HCT116 (cell line): Measurements from ENCODE around the gene HIPK2. TPM values are rescaled to one million over a fixed set of nuclear protein-coding genes. Genes with fewer than 3 reads are reported as not detected.

Experiments
- ATAC-seq: fragments of 200-7000 bp; cut with Tn5 transposase; 2 replicates; pipeline ENCODE4 v1.9.1; 2020; ENCODE audit warnings: mild to moderate bottlenecking, moderate library complexity
- BruUV-seq: library from RNA; stranded (reverse); fragments of 400-500 nt; replicated peaks from 2 replicates; lab custom pipeline; 2021; lab: Mats Ljungman, UMichigan
- CTCF ChIA-PET: fragments of 300-600 bp; sonication (Branson Sonifier 250); formaldehyde crosslinking; loops from one replicate; lab custom pipeline; 2021; ENCODE audit warnings: antibody characterized with exemption; lab: Charles Lee
- POLR2A ChIA-PET: fragments of 300-600, 350-600 bp; sonication (Branson Sonifier 250); formaldehyde crosslinking; loops from one replicate; lab custom pipeline; 2021; ENCODE audit warnings: antibody characterized with exemption; lab: Charles Lee
- RAD21 ChIA-PET, 2 experiments: fragments of 300-600 bp; sonication (Branson Sonifier 250); formaldehyde crosslinking; loops; one replicate each; lab custom pipeline; 2023; ENCODE audit warnings: low total read pairs in 2 of 2; ENCODE audit not compliant: uncharacterized antibody in 2 of 2, unreplicated experiment in 2 of 2, low non-redundant PET in 1 of 2; lab: Charles Lee
- DNase-seq: peaks from one replicate; pipeline ENCODE4 v3.0.0-alpha.2; 2010; ENCODE audit warnings: low read depth, low spot score
- H2AFZ ChIP-seq: fragments of 200-600 bp; shearing (Covaris generic), sonication (generic); 2 replicates; pipeline ENCODE4 v1.6.1; 2017; ENCODE audit warnings: low read depth, mixed run types, mixed read lengths, antibody characterized with exemption, low read length; ENCODE audit not compliant: poor library complexity, severe bottlenecking
- H3K27ac ChIP-seq: 2 replicates; pipeline ENCODE4 v1.5.1; 2012; ENCODE audit warnings: low read depth, low read length
- H3K27me3 ChIP-seq: fragments of 200-600 bp; sonication (generic); 2 replicates; pipeline ENCODE4 v1.6.1; 2016; ENCODE audit warnings: mixed run types, low read length, mixed read lengths; ENCODE audit not compliant: insufficient read depth
- H3K36me3 ChIP-seq, 2 experiments: fragments of 200-500 bp in 1 of 2; fragments of 200-600 bp in 1 of 2; sonication (Bioruptor generic) in 1 of 2; sonication (generic) in 1 of 2; 2 replicates each; pipeline versions ENCODE4 v1.5.1 to v1.6.1; 2014 to 2016; ENCODE audit warnings: low read length in 2 of 2, inconsistent platforms in 1 of 2, mixed read lengths in 1 of 2, mixed run types in 1 of 2; ENCODE audit not compliant: insufficient read depth in 2 of 2, control insufficient read depth in 1 of 2
- H3K4me1 ChIP-seq, 2 experiments: fragments of 200-600 bp in 1 of 2; sonication (generic) in 1 of 2; 2 replicates each; pipeline versions ENCODE4 v1.5.1 to v1.6.1; 2012 to 2017; ENCODE audit warnings: low read length in 2 of 2, inconsistent platforms in 1 of 2, mild to moderate bottlenecking in 1 of 2, mixed read lengths in 1 of 2, mixed run types in 1 of 2, moderate library complexity in 1 of 2; ENCODE audit not compliant: insufficient read depth in 2 of 2, control insufficient read depth in 1 of 2
- H3K4me2 ChIP-seq: fragments of 200-600 bp; sonication (generic); 2 replicates; pipeline ENCODE4 v1.6.1; 2017; ENCODE audit warnings: mixed run types, low read length, mixed read lengths
- H3K4me3 ChIP-seq, 2 experiments: fragments of 200-600 bp in 1 of 2; sonication (generic) in 1 of 2; replicated peaks in 1 of 2; 2 replicates each; pipeline ENCODE4 v1.5.1; 2011 to 2016; ENCODE audit warnings: low read length in 2 of 2, control low read depth in 1 of 2, low read depth in 1 of 2, mild to moderate bottlenecking in 1 of 2, mixed read lengths in 1 of 2, mixed run types in 1 of 2
- H3K79me2 ChIP-seq: fragments of 200-600 bp; sonication (generic); 2 replicates; pipeline ENCODE4 v1.6.1; 2017; ENCODE audit warnings: mild to moderate bottlenecking, mixed run types, low read length, moderate library complexity, mixed read lengths; ENCODE audit not compliant: insufficient read depth
- H3K9ac ChIP-seq: fragments of 200-600 bp; sonication (generic); 2 replicates; pipeline ENCODE4 v1.6.1; 2016; ENCODE audit warnings: low read length, mixed read lengths
- H3K9me2 ChIP-seq: fragments of 200-600 bp; sonication (generic), shearing (Covaris generic); 2 replicates; pipeline ENCODE4 v1.6.1; 2017; ENCODE audit warnings: mixed run types, mild to moderate bottlenecking, moderate library complexity; ENCODE audit not compliant: insufficient read depth
- H3K9me3 ChIP-seq, 2 experiments: fragments of 200-500 bp in 1 of 2; fragments of 200-600 bp in 1 of 2; sonication (Bioruptor generic) in 1 of 2; sonication (generic) in 1 of 2; 2 replicates each; pipeline ENCODE4 v1.6.1; 2014 to 2017; ENCODE audit warnings: low read length in 2 of 2, mixed read lengths in 2 of 2, inconsistent platforms in 1 of 2, low read depth in 1 of 2, mild to moderate bottlenecking in 1 of 2, mixed run types in 1 of 2, moderate library complexity in 1 of 2; ENCODE audit not compliant: control insufficient read depth in 1 of 2, insufficient read depth in 1 of 2
- H4K20me1 ChIP-seq: fragments of 200-600 bp; sonication (generic), shearing (Covaris generic); 2 replicates; pipeline ENCODE4 v1.6.1; 2017; ENCODE audit warnings: mixed run types, mild to moderate bottlenecking, moderate library complexity; ENCODE audit not compliant: insufficient read depth
- CBX3 ChIP-seq: IDR thresholded peaks from 2 replicates; pipeline ENCODE4 v1.6.1; 2012; ENCODE audit warnings: low read depth
- EGR1 ChIP-seq: IDR thresholded peaks from 2 replicates; pipeline ENCODE4 v1.6.1; 2012; ENCODE audit warnings: low read depth
- ELF1 ChIP-seq: IDR thresholded peaks from 2 replicates; pipeline ENCODE4 v1.6.1; 2012; ENCODE audit warnings: low read depth, borderline replicate concordance
- EZH2 ChIP-seq: fragments of 200-600 bp; sonication (generic); IDR thresholded peaks from 2 replicates; pipeline ENCODE4 v1.6.1; 2017; ENCODE audit warnings: antibody characterized with exemption, mixed run types
- EZH2phosphoT487 ChIP-seq: fragments of 200-600 bp; IDR thresholded peaks from 2 replicates; pipeline ENCODE4 v1.6.1; 2018; ENCODE audit warnings: antibody characterized with exemption, borderline replicate concordance
- FOSL1 ChIP-seq: IDR thresholded peaks from 2 replicates; pipeline ENCODE4 v1.6.1; 2012; ENCODE audit warnings: low read depth
- JUND ChIP-seq: IDR thresholded peaks from 2 replicates; pipeline ENCODE4 v1.6.1; 2012
- POLR2A ChIP-seq: IDR thresholded peaks from 2 replicates; pipeline ENCODE4 v1.7.0; 2011; ENCODE audit warnings: borderline replicate concordance; ENCODE audit not compliant: insufficient read depth, insufficient read length; ENCODE audit errors: extremely low read depth
- POLR2AphosphoS5 ChIP-seq: IDR thresholded peaks from 2 replicates; pipeline ENCODE4 v1.6.1; 2011; ENCODE audit warnings: mild to moderate bottlenecking, low read depth, low read length, moderate library complexity
- SRF ChIP-seq: IDR thresholded peaks from 2 replicates; pipeline ENCODE4 v1.6.1; 2012; ENCODE audit warnings: low read depth
- TCF7L2 ChIP-seq: IDR thresholded peaks from 2 replicates; pipeline ENCODE4 v1.7.0; 2011; ENCODE audit warnings: borderline replicate concordance, inconsistent platforms; ENCODE audit not compliant: insufficient read depth, insufficient read length; ENCODE audit errors: extremely low read depth
- ZFX ChIP-seq: fragments of 450-650 bp; IDR thresholded peaks from 2 replicates; pipeline ENCODE4 v1.6.1; 2017
- ZNF274 ChIP-seq: fragments of 200-500 bp; sonication (Bioruptor generic); IDR thresholded peaks from 2 replicates; pipeline ENCODE4 v1.6.1; 2014; ENCODE audit warnings: mild to moderate bottlenecking, low read depth, low read length, inconsistent platforms
- intact Hi-C: fragments of 100-400 bp; cut with micrococcal nuclease; formaldehyde crosslinking; loops from 2 replicates; pipeline ENCODE4 v1.10.0; 2022
- total RNA-seq: library from RNA; stranded (reverse); gene quantifications from one replicate; pipeline ENCODE4 v1.2.1, GENCODE V29; 2021; ENCODE audit not compliant: unreplicated experiment
- TF ChIP-seq, protein P1 (sequence below): IDR thresholded peaks from 2 replicates; pipeline ENCODE4 v1.6.1; 2012
- TF ChIP-seq, protein P2 (sequence below): IDR thresholded peaks from 2 replicates; pipeline ENCODE4 v1.6.1; 2012

Gene HIPK2
- total RNA-seq, 1 experiment from 2014 or later = 49.5 TPM

DNA sequence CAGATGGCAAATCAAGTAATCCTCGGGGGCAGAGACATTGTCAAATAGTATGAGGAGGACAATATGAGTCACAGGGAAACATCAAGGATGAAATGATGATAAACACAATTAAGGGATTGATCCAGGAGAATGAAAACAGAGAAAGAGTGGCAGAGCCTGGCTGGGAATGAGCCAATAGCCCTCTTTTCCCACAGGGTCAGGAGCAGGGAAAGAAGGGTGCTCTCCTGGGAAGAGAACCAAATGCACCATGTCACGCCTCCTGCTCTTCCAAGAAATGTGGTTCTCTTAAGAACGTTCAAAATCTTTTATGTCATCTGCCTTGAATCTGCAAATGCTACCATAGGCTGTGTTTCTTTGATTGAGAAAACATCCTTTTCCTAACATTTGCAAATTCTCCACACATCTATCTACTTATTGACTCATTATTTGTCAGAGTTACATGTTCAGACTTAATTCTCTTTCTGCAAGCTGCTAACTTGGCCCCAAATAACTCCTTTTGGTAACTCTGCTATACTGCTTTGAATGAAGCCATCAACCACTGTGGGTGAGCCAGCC, 50.6 kb downstream of the HIPK2 start:
- POLR2A ChIA-PET = interaction anchor here (0.7 kb wide), 1 partner anchor 10 kb away, joined by 3 read pairs; no protein-coding TSS in a partner anchor
- Histone ChIP-seq H3K27ac (no peak overlapping the region), H3K9ac (no peak overlapping the region), H3K36me3 (no peaks in the 10 kb centered on the region), H3K9me2 (no peaks in the 10 kb centered on the region), H3K4me3 (no peak overlapping the region), H3K27me3 (no peaks in the 10 kb centered on the region), H2AFZ (no peak overlapping the region), H4K20me1 (peaks cover 4% of the 10 kb centered on the region; the same call in 1 of the 2 replicates), H3K9me3 (no peaks in the 10 kb centered on the region), H3K4me1 (peaks cover 38% of the 10 kb centered on the region in 2 experiments), H3K4me2 (peak overlapping the region; percentile 6), H3K79me2 (peaks cover 58% of the 10 kb centered on the region)
- DNase-seq (no peak), ATAC-seq (peak; percentile 36; the same call in 1 of the 2 replicates)
- RAD21 ChIA-PET = no interaction called here
- CTCF ChIA-PET = no interaction called here
- BruUV-seq = no TSS peak
- intact Hi-C loops = no loop called here
- TF ChIP-seq JUND (0 out of 2 replicates have a peak, but pooled peaks have one; percentile 26), ZNF274 (no peak), FOSL1 (peak; percentile 12; the same call in 1 of the 2 replicates)

DNA sequence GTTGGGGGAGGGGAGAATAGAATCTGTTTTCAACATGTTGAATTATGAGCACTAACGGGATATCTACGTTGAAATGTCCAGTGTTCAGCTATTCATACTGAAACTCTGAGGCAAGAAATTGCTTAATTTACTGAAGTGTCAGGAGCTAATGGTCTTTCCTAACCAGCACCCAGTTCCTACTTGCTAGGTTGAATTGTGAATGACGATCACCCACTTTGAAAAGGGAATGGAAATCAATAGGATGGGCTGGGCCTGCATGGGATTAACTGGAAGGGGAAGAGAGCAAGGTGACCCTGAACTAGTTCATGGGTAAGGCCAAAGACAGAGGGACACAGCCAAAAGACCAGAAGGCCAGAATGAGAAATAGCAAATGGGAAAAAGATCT, 51.3 kb downstream of the HIPK2 start:
- no peak for TF ChIP-seq CBX3
- no peak for TF ChIP-seq SRF
- TF ChIP-seq EGR1 = no peak
- no peak for TF ChIP-seq TCF7L2
- no peak for TF ChIP-seq EZH2
- TF ChIP-seq, protein P1, sequence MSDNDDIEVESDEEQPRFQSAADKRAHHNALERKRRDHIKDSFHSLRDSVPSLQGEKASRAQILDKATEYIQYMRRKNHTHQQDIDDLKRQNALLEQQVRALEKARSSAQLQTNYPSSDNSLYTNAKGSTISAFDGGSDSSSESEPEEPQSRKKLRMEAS = no peak
- no peak for TF ChIP-seq EZH2phosphoT487
- no peak for TF ChIP-seq JUND
- TF ChIP-seq, protein P2, sequence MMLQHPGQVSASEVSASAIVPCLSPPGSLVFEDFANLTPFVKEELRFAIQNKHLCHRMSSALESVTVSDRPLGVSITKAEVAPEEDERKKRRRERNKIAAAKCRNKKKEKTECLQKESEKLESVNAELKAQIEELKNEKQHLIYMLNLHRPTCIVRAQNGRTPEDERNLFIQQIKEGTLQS = no peak
- no peak for TF ChIP-seq ZFX
- TF ChIP-seq POLR2A = no peak
- no peak for TF ChIP-seq ELF1
- no peak for TF ChIP-seq POLR2AphosphoS5
- BruUV-seq = no TSS peak
- peaks cover under 1% of the 10 kb centered on the region; the same call in 1 of the 2 replicates for H4K20me1 ChIP-seq
- H3K4me3 ChIP-seq = no peak overlapping the region
- H3K4me1 ChIP-seq = peaks cover 38 to 41% of the 10 kb centered on the region in 2 experiments
- POLR2A ChIA-PET = no interaction called here
- peaks cover 58% of the 10 kb centered on the region for H3K79me2 ChIP-seq
- no peak overlapping the region for H3K4me2 ChIP-seq
- H2AFZ ChIP-seq = no peak overlapping the region
- CTCF ChIA-PET = no interaction called here
- no peak overlapping the region for H3K9ac ChIP-seq
- ATAC-seq (no peak), DNase-seq (no peak)
- no peak overlapping the region for H3K27ac ChIP-seq
- H3K27me3 ChIP-seq = no peaks in the 10 kb centered on the region
- RAD21 ChIA-PET = interaction anchor here in 1 of 2 experiments (0.6 kb wide), 1 partner anchor 273 kb away, joined by 3 read pairs; no protein-coding TSS in a partner anchor
- intact Hi-C loops = no loop called here
- no peaks in the 10 kb centered on the region for H3K9me2 ChIP-seq
- no peaks in the 10 kb centered on the region for H3K9me3 ChIP-seq
- H3K36me3 ChIP-seq = no peaks in the 10 kb centered on the region
